ENCODE results near the gene SLC25A30.

SLC25A30 gene, protein sequence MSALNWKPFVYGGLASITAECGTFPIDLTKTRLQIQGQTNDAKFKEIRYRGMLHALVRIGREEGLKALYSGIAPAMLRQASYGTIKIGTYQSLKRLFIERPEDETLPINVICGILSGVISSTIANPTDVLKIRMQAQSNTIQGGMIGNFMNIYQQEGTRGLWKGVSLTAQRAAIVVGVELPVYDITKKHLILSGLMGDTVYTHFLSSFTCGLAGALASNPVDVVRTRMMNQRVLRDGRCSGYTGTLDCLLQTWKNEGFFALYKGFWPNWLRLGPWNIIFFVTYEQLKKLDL

DNA sequence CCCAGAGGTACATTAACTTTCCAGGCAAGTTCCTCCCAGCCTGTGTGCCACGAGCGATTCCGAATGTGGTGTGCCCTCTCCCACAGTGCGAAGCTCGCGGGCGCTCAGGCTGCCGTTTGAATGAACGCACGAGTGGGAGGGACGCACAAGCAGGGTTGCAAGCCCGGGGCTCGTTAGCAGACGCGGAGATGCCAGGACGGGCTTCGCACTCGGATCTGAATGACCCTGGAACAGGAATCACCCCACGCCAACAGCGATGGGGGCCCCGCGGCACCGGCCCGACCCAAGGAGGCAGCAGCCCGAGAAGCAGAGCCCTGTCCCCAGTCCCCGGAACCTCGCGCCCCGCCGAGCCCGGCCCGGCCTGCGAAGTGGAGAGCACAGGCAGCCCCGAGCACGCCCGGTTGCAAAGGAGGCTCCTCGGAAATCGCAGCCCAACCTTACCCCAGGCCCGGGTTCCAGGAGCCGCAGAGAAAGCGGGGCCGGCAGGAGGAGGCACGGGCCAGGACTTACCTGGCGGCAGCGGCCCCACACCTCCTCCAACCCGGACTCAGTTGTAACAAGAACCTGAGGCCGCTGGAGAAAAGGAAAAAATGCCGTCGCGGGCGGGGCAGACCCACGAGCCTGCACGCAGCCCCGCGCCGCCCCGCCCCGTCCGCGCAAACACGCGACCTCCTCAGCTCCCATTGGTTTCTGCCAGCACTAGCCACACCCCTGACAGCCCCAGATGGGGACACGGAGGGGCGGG lies at the start of gene SLC25A30:
SLC25A30 (minus strand) TSS at position 584 of the 745 bp plus-strand sequence. CDS start 6,948 bp downstream, outside the sequence.
- peak; percentile 77 for DNase-seq (ENCODE audit: low spot score)

GRCh38 chr13:45466359-45466758 lies 48.2 kb upstream of the SLC25A30 start:
- no peak for DNase-seq (ENCODE audit: low spot score)

- DNase-seq (ENCODE audit: low spot score), result peak; percentile 95
Measured at GRCh38 chr13:45464687-45465453, 46.7 kb upstream of the SLC25A30 start, which contains the start of gene COG3. TSS of gene COG3 (plus strand) at chr13:45464939. CDS start at chr13:45465037, 98 bp downstream.

- DNase-seq (ENCODE audit: low spot score), result no peak
Measured at GRCh38 chr13:45464141-45464686, 46.0 kb upstream of the SLC25A30 start.

- no peak for DNase-seq (ENCODE audit: low spot score)
Measured at GRCh38 chr13:45456196-45456972, 38.2 kb upstream of the SLC25A30 start.

DNA sequence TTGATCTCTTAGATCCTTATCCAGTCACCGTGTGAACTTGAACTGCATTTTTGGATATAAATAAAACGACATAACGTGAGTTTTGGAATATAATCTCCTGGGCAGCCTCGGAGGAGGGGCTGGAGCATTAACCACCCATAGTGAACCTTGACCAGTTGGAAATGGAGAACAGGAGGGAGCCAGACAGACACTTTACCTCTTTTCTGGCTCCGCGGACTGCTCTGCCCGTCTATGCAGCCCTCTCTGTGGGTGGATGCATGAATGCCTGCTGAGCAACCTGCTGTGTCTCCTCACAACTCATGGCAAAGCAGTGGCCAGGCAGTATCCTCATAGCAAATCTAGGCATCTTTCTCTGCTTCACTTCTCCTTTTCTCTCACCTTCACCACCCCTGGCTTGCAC lies 36.0 kb upstream of the SLC25A30 start:
- DNase-seq (ENCODE audit: low spot score), result no peak

GRCh38 chr13:45451282-45451681 lies 33.1 kb upstream of the SLC25A30 start:
- DNase-seq (ENCODE audit: low spot score), result no peak

- no peak for DNase-seq (ENCODE audit: low spot score)
Measured at GRCh38 chr13:45448965-45449559, 30.9 kb upstream of the SLC25A30 start.

GRCh38 chr13:45447050-45447661 lies 29.0 kb upstream of the SLC25A30 start:
- DNase-seq (ENCODE audit: low spot score), result no peak

- no peak for DNase-seq (ENCODE audit: low spot score)
Measured at GRCh38 chr13:45446181-45446580, 28.0 kb upstream of the SLC25A30 start.

- no peak for DNase-seq (ENCODE audit: low spot score)
Measured at GRCh38 chr13:45445053-45445452, 26.9 kb upstream of the SLC25A30 start.

- DNase-seq (ENCODE audit: low spot score), result no peak
Measured at GRCh38 chr13:45441633-45442032, 23.5 kb upstream of the SLC25A30 start.

DNA sequence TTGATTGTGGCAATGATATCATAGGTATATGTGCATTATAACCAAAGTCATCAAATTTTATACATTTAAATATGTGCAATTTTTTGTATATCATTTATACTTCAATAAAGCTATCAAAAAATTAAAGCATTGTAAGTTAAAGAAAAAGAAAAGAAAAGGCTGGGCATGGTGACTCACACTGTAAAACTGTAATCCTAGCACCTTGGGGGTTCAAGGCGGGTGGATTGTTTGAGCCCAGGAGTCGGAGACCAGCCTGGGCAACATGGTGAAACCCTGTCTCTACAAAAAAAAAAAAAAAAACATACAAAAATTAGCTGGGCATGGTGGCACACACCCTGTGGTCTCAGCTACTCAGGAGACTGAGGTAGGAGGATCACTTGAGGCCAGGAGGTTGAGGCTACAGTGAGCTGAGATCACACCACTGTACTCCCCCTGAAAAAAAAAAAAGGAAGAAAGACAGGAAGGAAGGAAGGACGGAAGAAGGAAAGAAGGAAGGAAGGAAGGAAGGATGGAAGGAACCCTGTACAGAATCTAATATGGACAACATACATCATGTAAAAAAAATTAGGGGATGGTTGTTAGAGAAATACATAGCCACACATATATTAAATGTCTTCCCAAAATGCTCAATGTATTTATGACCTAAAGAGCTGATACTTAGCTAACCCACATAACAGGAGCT lies 21.7 kb upstream of the SLC25A30 start:
- no peak for DNase-seq (ENCODE audit: low spot score)

DNA sequence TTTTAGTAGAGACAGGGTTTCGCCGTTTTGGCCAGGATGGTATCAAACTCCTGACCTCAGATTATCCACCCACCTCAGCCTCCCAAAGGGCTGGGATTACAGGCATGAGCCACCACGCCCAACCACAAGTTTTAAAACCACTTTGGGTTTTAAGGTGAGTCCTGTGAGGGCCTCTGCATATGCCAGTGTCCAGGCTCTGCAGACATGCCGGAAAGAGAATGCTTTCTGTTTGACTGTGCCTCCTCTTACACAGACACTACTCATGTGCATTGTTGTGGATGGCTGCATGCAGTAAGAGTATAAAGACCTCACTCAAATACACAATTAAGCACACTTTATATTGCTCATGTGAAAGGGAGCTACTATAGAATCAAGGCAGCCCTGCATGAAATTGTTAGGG lies 20.8 kb upstream of the SLC25A30 start:
- DNase-seq (ENCODE audit: low spot score), result no peak

DNA sequence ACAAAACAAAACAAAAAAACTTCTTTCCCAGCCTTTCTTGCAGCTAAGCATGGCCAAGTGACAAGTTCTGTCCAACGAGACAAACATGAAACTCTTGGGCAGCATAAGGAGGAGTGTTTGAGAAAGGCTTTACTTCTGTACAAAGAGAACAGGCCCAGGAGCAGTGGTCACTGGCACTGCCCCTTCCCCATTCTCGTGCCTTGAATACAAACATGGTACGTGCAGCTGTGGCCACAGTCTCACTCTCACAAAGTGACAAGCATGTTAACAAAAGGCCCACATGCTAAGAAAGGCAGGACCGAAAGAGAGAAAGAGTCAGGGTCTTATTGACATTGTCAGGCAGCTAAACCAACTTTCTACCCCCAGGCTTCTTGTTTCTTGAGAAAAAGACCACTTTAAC lies 19.8 kb upstream of the SLC25A30 start:
- DNase-seq (ENCODE audit: low spot score), result no peak

- DNase-seq (ENCODE audit: low spot score), result no peak
Measured at GRCh38 chr13:45436953-45437352, 18.8 kb upstream of the SLC25A30 start.

- DNase-seq (ENCODE audit: low spot score), result no peak
Measured at GRCh38 chr13:45436332-45436731, 18.2 kb upstream of the SLC25A30 start.

DNA sequence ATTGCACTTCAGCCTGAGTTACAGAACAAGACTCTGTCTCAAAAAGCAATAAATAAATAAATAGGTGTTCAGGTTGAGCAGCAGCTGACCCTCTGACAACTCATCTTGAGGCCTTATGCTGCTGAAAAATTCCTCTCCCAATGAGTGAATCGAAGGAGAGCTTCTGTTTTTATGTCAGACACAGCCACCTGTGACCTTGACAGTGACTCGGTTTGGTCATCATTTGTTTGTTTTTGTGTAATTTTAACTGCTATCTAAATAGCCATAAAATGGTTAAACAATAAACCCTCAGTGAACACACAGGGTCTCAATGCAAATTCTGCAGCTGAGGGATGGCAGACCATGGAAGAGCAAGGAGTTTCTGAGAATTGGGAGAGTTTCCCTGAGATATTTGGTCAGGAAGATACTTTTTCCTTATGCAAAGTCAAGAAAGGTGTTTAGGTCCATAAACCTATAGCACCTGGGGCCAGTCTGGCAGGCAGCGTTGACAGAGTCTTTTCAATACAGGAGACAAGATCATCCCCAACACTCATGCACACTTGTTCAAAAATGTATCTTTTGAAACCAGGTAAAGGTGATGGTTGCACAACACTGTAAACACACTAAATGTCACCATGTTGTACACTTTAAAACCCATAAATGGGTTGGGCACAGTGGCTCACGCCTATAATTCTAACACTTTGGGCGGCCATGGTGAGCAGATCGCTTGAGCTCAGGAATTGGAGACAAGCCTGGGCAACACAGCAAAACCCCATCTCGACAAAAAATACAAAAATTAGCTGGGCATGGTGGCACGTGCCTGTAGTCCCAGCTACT lies 16.6 kb upstream of the SLC25A30 start:
- no peak for DNase-seq (ENCODE audit: low spot score)

GRCh38 chr13:45433381-45433790 lies 15.2 kb upstream of the SLC25A30 start:
- no peak for DNase-seq (ENCODE audit: low spot score)
